NCI-H510A treated with DMSO at 0.1 percent for 48 hours (cell line): ENCODE data around the gene MESP1.

ENCODE experiments used
- DNase-seq: peaks from one replicate; lab custom pipeline; 2025; lab: John Stamatoyannopoulos, UW

Gene MESP1

GRCh38 chr15:89758283-89758682 lies 7.2 kb upstream of the MESP1 start:
- DNase-seq, result no peak

GRCh38 chr15:89756897-89757296 lies 5.8 kb upstream of the MESP1 start:
- DNase-seq, result no peak

GRCh38 chr15:89755701-89756100 lies 4.7 kb upstream of the MESP1 start:
- no peak for DNase-seq

- no peak for DNase-seq
Observed at GRCh38 chr15:89754361-89755154, 3.5 kb upstream of the MESP1 start.

- DNase-seq, result no peak
Observed at GRCh38 chr15:89753855-89754254, 2.8 kb upstream of the MESP1 start.

- DNase-seq, result peak; percentile 3
Observed at GRCh38 chr15:89751748-89752147, 699 bp upstream of the MESP1 start.

- DNase-seq, result no peak
Observed at GRCh38 chr15:89749951-89750559, 994 bp downstream of the MESP1 start.

GRCh38 chr15:89749526-89749925 lies 1.5 kb downstream of the MESP1 start:
- no peak for DNase-seq

- no peak for DNase-seq
Observed at GRCh38 chr15:89749054-89749453, 2.0 kb downstream of the MESP1 start.

- DNase-seq, result no peak
Observed at GRCh38 chr15:89747708-89748682, 3.1 kb downstream of the MESP1 start.

GRCh38 chr15:89746386-89746780 lies 4.7 kb downstream of the MESP1 start:
- no peak for DNase-seq

GRCh38 chr15:89745768-89746167 lies 5.3 kb downstream of the MESP1 start:
- DNase-seq, result no peak

GRCh38 chr15:89745131-89745530 lies 5.9 kb downstream of the MESP1 start:
- DNase-seq, result no peak

- DNase-seq, result no peak
Observed at GRCh38 chr15:89743594-89743993, 7.5 kb downstream of the MESP1 start.

GRCh38 chr15:89743011-89743410 lies 8.0 kb downstream of the MESP1 start:
- no peak for DNase-seq

GRCh38 chr15:89740137-89740536 lies 10.9 kb downstream of the MESP1 start:
- peak; percentile 59 for DNase-seq

- no peak for DNase-seq
Observed at GRCh38 chr15:89735773-89736172, 15.3 kb downstream of the MESP1 start.

- DNase-seq, result no peak
Observed at GRCh38 chr15:89732451-89733172, 18.4 kb downstream of the MESP1 start.

- DNase-seq, result no peak
Observed at GRCh38 chr15:89731275-89731674, 19.8 kb downstream of the MESP1 start.

- no peak for DNase-seq
Observed at GRCh38 chr15:89728254-89728653, 22.8 kb downstream of the MESP1 start.

- no peak for DNase-seq
Observed at GRCh38 chr15:89725064-89725463, 26.0 kb downstream of the MESP1 start.

GRCh38 chr15:89724621-89725020 lies 26.4 kb downstream of the MESP1 start:
- DNase-seq, result no peak
